ENCODE measurements around the gene CHRNB1.

Gene CHRNB1

DNA sequence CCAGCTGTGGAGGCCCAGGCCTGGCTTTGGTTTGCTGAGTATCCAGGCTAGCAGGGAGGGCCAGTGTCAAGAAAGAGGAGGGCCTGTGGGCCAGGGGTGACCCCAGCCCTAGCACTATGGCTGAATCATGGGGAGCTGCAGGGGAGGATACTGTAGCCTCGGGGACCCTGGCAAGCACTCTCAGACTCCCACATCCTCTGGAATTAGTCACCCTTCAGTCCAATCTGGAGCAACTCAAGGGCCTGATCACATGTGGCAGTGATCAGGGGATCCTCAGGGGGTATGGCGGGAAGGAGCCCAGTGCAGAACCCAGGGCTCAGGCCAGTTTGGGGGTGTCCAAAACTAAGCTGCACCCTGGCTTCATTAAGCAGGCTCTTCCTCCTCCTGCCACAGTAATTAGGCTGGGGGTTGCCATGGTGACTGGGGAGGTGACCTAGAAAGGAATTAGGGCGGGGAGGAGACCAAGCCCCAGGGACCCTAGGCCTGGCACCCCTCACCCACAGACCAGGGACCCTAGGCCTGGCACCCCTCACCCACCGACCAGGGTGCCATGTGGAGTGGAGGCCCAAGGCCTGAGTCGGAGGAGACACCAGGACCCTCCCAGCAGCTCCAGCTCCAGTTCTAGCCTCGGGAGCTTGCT is 31.4 kb upstream of the CHRNB1 start:
- TF ChIP-seq, protein P1, sequence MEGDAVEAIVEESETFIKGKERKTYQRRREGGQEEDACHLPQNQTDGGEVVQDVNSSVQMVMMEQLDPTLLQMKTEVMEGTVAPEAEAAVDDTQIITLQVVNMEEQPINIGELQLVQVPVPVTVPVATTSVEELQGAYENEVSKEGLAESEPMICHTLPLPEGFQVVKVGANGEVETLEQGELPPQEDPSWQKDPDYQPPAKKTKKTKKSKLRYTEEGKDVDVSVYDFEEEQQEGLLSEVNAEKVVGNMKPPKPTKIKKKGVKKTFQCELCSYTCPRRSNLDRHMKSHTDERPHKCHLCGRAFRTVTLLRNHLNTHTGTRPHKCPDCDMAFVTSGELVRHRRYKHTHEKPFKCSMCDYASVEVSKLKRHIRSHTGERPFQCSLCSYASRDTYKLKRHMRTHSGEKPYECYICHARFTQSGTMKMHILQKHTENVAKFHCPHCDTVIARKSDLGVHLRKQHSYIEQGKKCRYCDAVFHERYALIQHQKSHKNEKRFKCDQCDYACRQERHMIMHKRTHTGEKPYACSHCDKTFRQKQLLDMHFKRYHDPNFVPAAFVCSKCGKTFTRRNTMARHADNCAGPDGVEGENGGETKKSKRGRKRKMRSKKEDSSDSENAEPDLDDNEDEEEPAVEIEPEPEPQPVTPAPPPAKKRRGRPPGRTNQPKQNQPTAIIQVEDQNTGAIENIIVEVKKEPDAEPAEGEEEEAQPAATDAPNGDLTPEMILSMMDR (IDR thresholded peaks at IDR 0.05; ENCODE audit: low read depth, low read length), result no peak
- in situ Hi-C loops (cut with HindIII; ENCODE audit: low sequenced_read_pairs), result no loop called here
- DNase-seq (ENCODE audit: low read depth, low spot score), result peak; percentile 11

DNA sequence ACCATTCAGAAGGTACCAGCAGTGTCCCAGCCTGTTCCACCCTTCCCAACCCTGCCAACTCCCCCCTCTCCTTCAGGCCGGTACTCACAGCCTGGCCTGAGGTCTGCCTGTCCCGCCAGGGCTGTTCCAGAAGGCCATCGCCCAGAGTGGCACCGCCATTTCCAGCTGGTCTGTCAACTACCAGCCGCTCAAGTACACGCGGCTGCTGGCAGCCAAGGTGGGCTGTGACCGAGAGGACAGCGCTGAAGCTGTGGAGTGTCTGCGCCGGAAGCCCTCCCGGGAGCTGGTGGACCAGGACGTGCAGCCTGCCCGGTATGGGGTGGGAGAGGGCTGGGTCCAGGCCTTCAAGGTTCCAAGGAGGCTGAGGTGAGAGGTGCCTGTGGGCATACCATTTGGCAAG is 30.0 kb upstream of the CHRNB1 start:
- TF ChIP-seq, protein P1 (IDR thresholded peaks at IDR 0.05; ENCODE audit: low read depth, low read length), result no peak
- no peak for DNase-seq (ENCODE audit: low read depth, low spot score)
- in situ Hi-C loops (cut with HindIII; ENCODE audit: low sequenced_read_pairs), result no loop called here
- no peak overlapping the region for H3K4me3 ChIP-seq (ENCODE audit: low read depth, low read length)

More for the DNA sequence above, 31.4 kb upstream of the CHRNB1 start:
- no peak overlapping the region for H3K4me3 ChIP-seq (ENCODE audit: low read depth, low read length)

DNA sequence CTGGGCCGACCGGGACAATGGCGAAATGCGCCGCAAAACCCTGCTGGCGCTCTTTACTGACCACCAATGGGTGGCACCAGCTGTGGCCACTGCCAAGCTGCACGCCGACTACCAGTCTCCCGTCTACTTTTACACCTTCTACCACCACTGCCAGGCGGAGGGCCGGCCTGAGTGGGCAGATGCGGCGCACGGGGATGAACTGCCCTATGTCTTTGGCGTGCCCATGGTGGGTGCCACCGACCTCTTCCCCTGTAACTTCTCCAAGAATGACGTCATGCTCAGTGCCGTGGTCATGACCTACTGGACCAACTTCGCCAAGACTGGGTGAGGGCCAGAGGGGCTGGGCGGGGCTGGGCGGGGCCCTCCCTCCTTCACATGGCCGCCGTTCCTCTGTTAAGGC is 29.1 kb upstream of the CHRNB1 start:
- TF ChIP-seq, protein P1 (IDR thresholded peaks at IDR 0.05; ENCODE audit: low read depth, low read length), result no peak
- no peak for DNase-seq (ENCODE audit: low read depth, low spot score)
- in situ Hi-C loops (cut with HindIII; ENCODE audit: low sequenced_read_pairs), result no loop called here
- no peak overlapping the region for H3K4me3 ChIP-seq (ENCODE audit: low read depth, low read length)

DNA sequence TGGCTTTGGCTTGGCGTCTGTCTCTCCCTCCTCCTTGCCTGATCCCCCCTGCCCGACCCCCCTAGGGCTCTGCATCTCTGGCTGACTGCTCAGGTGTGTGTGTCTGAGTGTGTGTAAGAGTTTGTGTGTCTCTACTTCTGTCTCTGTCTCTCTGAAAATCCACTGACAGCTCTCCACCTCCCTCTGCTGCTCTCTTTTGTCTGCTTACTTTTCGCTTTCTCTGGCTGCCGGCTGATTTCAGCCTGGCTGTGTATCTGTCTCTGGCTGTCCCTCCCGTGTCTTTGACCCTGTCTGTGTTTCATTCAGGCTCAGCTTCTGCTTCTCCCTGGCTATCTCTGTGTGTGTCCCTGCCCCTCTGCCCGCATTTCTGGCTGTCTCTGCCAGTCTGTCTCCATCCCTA is 28.5 kb upstream of the CHRNB1 start:
- TF ChIP-seq, protein P1 (IDR thresholded peaks at IDR 0.05; ENCODE audit: low read depth, low read length), result peak; percentile 1
- in situ Hi-C loops (cut with HindIII; ENCODE audit: low sequenced_read_pairs), result no loop called here
- H3K4me3 ChIP-seq (ENCODE audit: low read depth, low read length), result no peak overlapping the region
- no peak for DNase-seq (ENCODE audit: low read depth, low spot score)

DNA sequence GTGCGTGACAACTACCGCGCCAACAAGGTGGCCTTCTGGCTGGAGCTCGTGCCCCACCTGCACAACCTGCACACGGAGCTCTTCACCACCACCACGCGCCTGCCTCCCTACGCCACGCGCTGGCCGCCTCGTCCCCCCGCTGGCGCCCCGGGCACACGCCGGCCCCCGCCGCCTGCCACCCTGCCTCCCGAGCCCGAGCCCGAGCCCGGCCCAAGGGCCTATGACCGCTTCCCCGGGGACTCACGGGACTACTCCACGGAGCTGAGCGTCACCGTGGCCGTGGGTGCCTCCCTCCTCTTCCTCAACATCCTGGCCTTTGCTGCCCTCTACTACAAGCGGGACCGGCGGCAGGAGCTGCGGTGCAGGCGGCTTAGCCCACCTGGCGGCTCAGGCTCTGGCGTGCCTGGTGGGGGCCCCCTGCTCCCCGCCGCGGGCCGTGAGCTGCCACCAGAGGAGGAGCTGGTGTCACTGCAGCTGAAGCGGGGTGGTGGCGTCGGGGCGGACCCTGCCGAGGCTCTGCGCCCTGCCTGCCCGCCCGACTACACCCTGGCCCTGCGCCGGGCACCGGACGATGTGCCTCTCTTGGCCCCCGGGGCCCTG is 27.7 kb upstream of the CHRNB1 start:
- no peak for DNase-seq (ENCODE audit: low read depth, low spot score)

DNA sequence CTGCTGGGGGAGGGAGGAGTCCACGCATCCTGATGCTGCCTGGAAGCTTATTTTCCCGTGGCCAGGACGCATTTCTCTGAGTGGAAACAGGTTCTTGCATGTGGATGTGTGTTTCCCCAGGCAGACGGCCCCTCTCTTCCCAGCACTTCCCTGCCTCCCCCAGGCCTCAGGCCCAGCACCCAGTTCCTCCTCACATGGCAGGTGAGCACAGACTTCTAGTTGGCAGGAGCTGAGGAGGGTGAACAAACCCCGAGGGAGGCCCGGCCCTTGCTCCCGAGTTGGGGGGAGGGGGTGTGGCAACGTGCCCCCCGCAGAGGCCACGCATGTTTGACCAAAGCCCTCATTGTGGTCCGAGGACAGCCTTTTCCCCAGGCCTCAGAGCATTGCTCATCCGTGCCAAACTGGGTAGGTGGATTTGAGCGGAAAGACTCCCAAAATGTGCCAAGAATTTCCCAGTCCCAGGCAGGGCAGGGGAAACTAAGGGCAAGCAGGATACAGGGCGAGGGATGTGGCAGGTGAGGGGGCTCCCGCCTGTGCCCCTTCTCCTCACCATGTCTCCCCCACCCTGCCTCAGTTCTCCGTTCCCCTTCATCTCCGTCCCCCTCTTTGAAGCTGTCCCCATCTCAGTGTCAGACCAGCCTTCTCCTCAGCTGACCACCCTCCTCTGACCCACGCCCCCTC is 26.2 kb upstream of the CHRNB1 start:
- DNase-seq (ENCODE audit: low read depth, low spot score), result no peak
- no peak overlapping the region for H3K4me3 ChIP-seq (ENCODE audit: low read depth, low read length)
- TF ChIP-seq, protein P1 (IDR thresholded peaks at IDR 0.05; ENCODE audit: low read depth, low read length), result no peak
- in situ Hi-C loops (cut with HindIII; ENCODE audit: low sequenced_read_pairs), result no loop called here

More for the DNA sequence above, 27.7 kb upstream of the CHRNB1 start:
- H3K4me3 ChIP-seq (ENCODE audit: low read depth, low read length), result no peak overlapping the region
- in situ Hi-C loops (cut with HindIII; ENCODE audit: low sequenced_read_pairs), result no loop called here
- TF ChIP-seq, protein P1 (IDR thresholded peaks at IDR 0.05; ENCODE audit: low read depth, low read length), result no peak
